Upper lobe of left lung (tissue), 6 donors: ENCODE measurements around the gene GDF15. TPM values are rescaled to one million over a fixed set of nuclear protein-coding genes. Genes with fewer than 3 reads are reported as not detected.
"Not testable (repeated sequence)": the region's sequence is repeated elsewhere in the genome, so short reads cannot be mapped to it uniquely, and the experiment has no call there.

Experiments used
- ATAC-seq, 2 donors: fragments of 200-7000 bp; cut with Tn5 transposase; one replicate each; pipeline ENCODE4 v1.9.1; 2022; ENCODE audit warnings: mild to moderate bottlenecking in 2 of 2, moderate library complexity in 2 of 2; ENCODE audit not compliant: low FRiP score in 2 of 2
- DNase-seq, 2 donors: peaks; one replicate each; pipeline ENCODE4 v3.0.0-alpha.2; 2019 to 2020
- H3K27ac ChIP-seq, 4 donors: fragments of 200-600 bp; sonication (generic); one replicate each; pipeline ENCODE4 v1.5.1; 2016 to 2019
- H3K27me3 ChIP-seq, 4 donors: fragments of 200-600 bp; sonication (generic); one replicate each; pipeline ENCODE4 v1.5.1; 2017 to 2019
- H3K36me3 ChIP-seq, 4 donors: fragments of 200-600 bp; sonication (generic); one replicate each; pipeline ENCODE4 v1.5.1; 2016 to 2019
- H3K4me1 ChIP-seq, 4 donors: fragments of 200-600 bp; sonication (generic); one replicate each; pipeline ENCODE4 v1.5.1; 2018 to 2019
- H3K4me3 ChIP-seq, 4 donors: fragments of 200-600 bp; sonication (generic); one replicate each; pipeline ENCODE4 v1.5.1; 2017 to 2019; ENCODE audit warnings: mild to moderate bottlenecking in 2 of 4, moderate library complexity in 1 of 4
- H3K9me3 ChIP-seq, 4 donors: fragments of 200-600 bp; sonication (generic); one replicate each; pipeline ENCODE4 v1.5.1; 2018 to 2019
- EP300 ChIP-seq, 4 donors: sonication (generic); formaldehyde crosslinking; IDR thresholded peaks; one replicate each; pipeline ENCODE4 v1.5.1; 2017; ENCODE audit warnings: antibody characterized with exemption in 4 of 4, control low read depth in 2 of 4
- POLR2A ChIP-seq, 4 donors: fragments of 450-650 bp; IDR thresholded peaks; one replicate each; pipeline ENCODE4 v1.5.1; 2016 to 2017; ENCODE audit warnings: antibody characterized with exemption in 4 of 4, mild to moderate bottlenecking in 2 of 4
- POLR2AphosphoS5 ChIP-seq, 2 donors: sonication (generic); formaldehyde crosslinking; IDR thresholded peaks; one replicate each; pipeline ENCODE4 v1.5.1; 2017; ENCODE audit warnings: antibody characterized with exemption in 2 of 2
- WGBS, 2 donors: methylation state at CpG; one replicate each; pipeline ENCODE4 v1.1.5; 2017 to 2018; 5-methylcytosine and 5-hydroxymethylcytosine counted together
- total RNA-seq, 6 donors: library from RNA; depleted of rRNA in 4 of 6; stranded (reverse); fragments of >200 nt in 4 of 6; gene quantifications; one replicate each; pipeline versions ENCODE4 v1.1.0 to v1.2.1, GENCODE V29; 2016 to 2021
- TF ChIP-seq, protein P1 (sequence below), 6 experiments: fragments of 450-650 bp in 4 of 6; fragments of 200-600 bp in 2 of 6; sonication (generic) in 2 of 6; IDR thresholded peaks; one replicate each; pipeline ENCODE4 v1.5.1; 2016 to 2019; ENCODE audit warnings: antibody characterized with exemption in 6 of 6
- donor health status: DM: no; HTN: no; CAD: no; lungs with moderate emphysema.
- donor health status: DM: no; HTN: yes; CAD: no; lungs with severe emphysema.

GDF15 gene
- total RNA-seq, 6 donors from 2014 or later: 42.5 to 126 (median 68.7) TPM

DNA sequence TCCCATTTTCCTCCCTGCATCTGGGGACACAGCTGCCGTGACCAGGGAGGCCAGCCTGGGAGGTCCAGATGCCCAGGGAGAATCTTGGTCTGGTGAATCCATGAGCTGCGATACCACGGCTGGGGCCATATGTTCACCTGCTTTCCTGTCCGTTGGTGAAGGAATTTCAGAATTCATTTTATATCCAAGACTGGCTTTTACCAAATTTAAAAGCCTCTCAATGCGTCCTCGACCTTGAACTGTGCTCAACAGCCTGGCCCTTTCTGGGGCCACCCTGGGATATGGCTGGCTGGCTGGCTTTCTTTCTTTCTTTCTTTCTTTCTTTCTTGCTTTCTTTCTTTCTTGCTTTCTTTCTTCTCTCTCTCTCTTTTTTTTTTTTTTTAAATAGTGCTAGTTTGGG lies 22.2 kb upstream of the GDF15 start:
- Histone ChIP-seq H3K9me3 (no peaks in the 10 kb centered on the region), H3K4me3 (no peak overlapping the region), H3K27ac (peak overlapping the region in 3 of 4 donors; percentile 81 to 85 (median 84)), H3K4me1 (peaks cover 20 to 29% (median 23%) of the 10 kb centered on the region in 4 donors), H3K27me3 (no peaks in the 10 kb centered on the region), H3K36me3 (peaks cover 0 to 32% (median 7%) of the 10 kb centered on the region in 4 donors)
- ATAC-seq (no peak), DNase-seq (no peak)
- WGBS, 2 donors: 75 to 79% methylated on average over 6 of the region's 6 CpGs
- TF ChIP-seq POLR2A (IDR thresholded peaks at IDR 0.05) (no peak), EP300 (IDR thresholded peaks at IDR 0.05) (no peak), POLR2AphosphoS5 (IDR thresholded peaks at IDR 0.05) (no peak)
- TF ChIP-seq, protein P1, sequence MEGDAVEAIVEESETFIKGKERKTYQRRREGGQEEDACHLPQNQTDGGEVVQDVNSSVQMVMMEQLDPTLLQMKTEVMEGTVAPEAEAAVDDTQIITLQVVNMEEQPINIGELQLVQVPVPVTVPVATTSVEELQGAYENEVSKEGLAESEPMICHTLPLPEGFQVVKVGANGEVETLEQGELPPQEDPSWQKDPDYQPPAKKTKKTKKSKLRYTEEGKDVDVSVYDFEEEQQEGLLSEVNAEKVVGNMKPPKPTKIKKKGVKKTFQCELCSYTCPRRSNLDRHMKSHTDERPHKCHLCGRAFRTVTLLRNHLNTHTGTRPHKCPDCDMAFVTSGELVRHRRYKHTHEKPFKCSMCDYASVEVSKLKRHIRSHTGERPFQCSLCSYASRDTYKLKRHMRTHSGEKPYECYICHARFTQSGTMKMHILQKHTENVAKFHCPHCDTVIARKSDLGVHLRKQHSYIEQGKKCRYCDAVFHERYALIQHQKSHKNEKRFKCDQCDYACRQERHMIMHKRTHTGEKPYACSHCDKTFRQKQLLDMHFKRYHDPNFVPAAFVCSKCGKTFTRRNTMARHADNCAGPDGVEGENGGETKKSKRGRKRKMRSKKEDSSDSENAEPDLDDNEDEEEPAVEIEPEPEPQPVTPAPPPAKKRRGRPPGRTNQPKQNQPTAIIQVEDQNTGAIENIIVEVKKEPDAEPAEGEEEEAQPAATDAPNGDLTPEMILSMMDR (IDR thresholded peaks at IDR 0.05): no peak

DNA sequence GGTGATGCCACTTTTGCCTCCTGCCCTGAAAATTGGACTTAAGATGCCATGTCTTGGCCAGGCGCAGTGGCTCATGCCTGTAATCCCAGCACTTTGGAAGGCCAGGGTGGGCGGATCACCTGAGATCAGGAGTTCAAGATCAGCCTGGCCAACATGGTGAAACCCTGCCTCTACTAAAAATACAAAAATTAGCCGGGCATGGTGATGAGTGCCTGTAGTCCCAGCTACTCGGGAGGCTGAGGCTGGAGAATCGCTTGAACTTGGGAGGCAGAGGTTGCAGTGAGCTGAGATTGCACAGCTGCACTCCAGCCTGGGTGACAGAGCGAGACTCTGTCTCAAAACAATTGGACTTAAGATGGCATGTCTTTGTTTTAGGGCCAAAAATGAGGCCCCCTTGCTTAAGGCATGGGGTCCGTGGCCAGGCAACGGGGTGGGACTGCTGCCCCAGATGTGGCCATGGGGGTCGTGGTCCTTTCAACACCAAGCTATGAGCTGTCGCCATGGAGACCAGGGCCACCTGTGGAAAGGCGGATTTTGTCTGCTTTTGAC lies 21.6 kb upstream of the GDF15 start:
- peaks cover 0 to 26% (median 2%) of the 10 kb centered on the region in 4 donors for H3K36me3 ChIP-seq
- H3K27ac ChIP-seq: peak overlapping the region; percentile 81 to 86 (median 84)
- not testable (repeated sequence) for H3K9me3 ChIP-seq, ATAC-seq, H3K27me3 ChIP-seq, DNase-seq
- peaks cover 20 to 34% (median 25%) of the 10 kb centered on the region in 4 donors for H3K4me1 ChIP-seq
- WGBS, 2 donors: 37 to 39% methylated on average over 8 to 10 of the region's 11 CpGs
- peak overlapping the region in 2 of 4 donors; percentile 17 to 26 for H3K4me3 ChIP-seq

DNA sequence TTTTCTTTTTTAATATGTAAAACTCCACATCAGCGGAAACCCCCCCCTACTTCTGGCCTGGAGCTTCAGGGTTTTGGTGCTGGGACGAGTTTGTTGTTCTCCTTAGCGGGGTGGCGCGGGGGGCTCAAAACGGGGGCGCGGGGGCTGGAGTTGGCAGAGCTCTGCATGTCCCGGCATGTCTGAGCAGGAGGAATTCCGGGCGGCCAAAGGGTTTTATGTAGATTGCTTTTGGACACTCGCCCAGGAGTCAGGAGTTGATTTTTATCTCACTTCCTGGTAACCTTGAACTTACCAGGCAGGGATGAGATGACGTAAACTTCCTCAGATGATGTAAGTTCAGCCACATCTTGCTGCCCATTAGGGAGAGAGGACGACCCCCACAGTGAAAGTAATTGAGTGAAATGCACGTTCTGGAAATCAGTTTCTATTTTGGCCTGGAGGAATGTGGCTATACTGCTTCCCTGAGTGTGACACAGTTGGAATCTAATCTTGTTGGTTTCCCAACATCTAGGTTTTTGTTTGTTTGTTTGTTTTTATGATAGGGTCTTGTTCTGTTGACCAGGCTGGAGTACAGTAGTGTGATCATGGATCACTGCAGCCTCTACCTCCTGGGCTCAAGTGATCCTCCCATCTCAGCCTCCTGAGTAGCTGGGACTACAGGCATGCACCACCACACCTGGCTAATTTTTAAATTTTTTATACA lies 21.0 kb upstream of the GDF15 start:
- Histone ChIP-seq H3K36me3 (peaks cover 0 to 20% (median 0%) of the 10 kb centered on the region in 4 donors), H3K27ac (peak overlapping the region; percentile 81 to 86 (median 84)), H3K27me3 (no peaks in the 10 kb centered on the region), H3K4me3 (peak overlapping the region in 2 of 4 donors; percentile 17 to 26), H3K4me1 (peaks cover 20 to 36% (median 25%) of the 10 kb centered on the region in 4 donors), H3K9me3 (no peaks in the 10 kb centered on the region)
- 9 to 12% methylated on average over 14 to 15 of the region's 15 CpGs for WGBS, 2 donors
- DNase-seq (peak in 1 of 2 donors; percentile 93), ATAC-seq (peak; percentile 73 to 80)
- TF ChIP-seq POLR2A (IDR thresholded peaks at IDR 0.05) (peak in 1 of 4 donors; percentile 22), POLR2AphosphoS5 (IDR thresholded peaks at IDR 0.05) (peak; percentile 58 to 97), EP300 (IDR thresholded peaks at IDR 0.05) (peak; percentile 74 to 97 (median 87))
- TF ChIP-seq, protein P1 (IDR thresholded peaks at IDR 0.05): no peak

DNA sequence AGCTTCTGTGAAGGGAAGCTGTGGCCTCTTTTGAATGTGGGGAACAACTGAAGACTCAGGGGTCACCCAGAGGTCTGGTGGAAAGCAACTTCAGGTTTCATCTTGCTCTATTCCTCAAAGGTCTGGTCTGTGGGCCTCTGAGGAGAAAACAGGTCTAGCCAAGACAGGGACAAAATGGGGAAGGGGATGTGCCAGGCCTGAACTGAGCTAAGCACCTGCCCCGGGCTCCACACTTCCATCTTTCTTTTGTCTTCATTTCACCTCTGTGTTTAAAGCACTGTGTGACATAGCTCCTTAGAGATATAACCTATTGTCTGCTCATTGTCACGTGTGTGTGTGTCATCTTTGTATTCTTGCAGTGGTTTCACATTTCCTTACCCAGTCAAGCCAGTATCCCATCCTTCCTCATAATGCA lies 19.9 kb upstream of the GDF15 start:
- Histone ChIP-seq H3K27ac (peak overlapping the region; percentile 81 to 86 (median 84)), H3K27me3 (no peaks in the 10 kb centered on the region), H3K4me3 (no peak overlapping the region), H3K36me3 (peaks cover 0 to 14% (median 0%) of the 10 kb centered on the region in 4 donors), H3K4me1 (peaks cover 20 to 36% (median 25%) of the 10 kb centered on the region in 4 donors), H3K9me3 (no peaks in the 10 kb centered on the region)
- ATAC-seq: peak in 1 of 2 donors; percentile 37
- peak in 1 of 2 donors; percentile 34 for DNase-seq
- no peak for TF ChIP-seq POLR2A (IDR thresholded peaks at IDR 0.05)
- no peak for TF ChIP-seq POLR2AphosphoS5 (IDR thresholded peaks at IDR 0.05)
- TF ChIP-seq, protein P1 (IDR thresholded peaks at IDR 0.05): no peak
- no peak for TF ChIP-seq EP300 (IDR thresholded peaks at IDR 0.05)
- WGBS, 2 donors: 61 to 74% methylated on average over 2 of the region's 2 CpGs

DNA sequence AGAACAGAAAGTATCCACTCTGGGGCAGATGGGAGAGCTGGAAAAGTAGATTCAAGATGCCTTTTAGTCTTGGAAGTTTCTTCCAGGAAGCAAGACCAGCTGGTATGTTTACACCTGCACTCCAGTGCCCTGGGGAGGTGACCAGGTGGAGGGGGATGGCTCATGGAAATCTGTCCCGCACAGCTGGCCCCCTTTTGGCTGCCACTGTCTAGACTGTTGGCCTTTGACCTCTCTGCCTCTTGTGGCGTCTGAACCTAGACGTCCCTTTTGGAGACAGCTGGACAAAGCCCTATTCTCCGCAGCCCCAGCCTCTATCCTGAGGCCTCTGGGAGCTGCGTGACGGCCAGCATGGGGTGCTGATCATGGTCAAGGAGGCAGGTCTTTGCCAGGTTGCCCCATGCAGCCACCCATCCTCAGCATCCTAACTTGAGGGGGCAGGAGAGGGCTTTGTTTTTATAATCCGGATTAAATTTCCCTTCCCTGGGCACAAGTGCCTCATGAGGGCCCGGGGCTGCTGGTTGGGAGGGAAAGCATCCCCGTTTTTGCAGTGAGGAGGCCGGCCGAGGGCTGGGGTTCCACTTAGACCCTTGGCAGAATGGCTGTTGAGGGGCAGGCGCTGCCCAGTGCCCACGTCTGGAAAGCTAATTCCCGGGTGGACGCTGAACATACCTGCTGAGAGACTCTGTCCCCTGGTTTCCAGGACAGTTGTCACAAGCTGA lies 17.3 kb upstream of the GDF15 start:
- 67% methylated on average over 1 to 15 of the region's 15 CpGs for WGBS, 2 donors
- no peaks in the 10 kb centered on the region for H3K9me3 ChIP-seq
- peak in 1 of 2 donors; percentile 67 for DNase-seq
- peak overlapping the region in 3 of 4 donors; percentile 39 to 75 (median 69) for H3K27ac ChIP-seq
- ATAC-seq: peak in 1 of 2 donors; percentile 12
- no peak for TF ChIP-seq POLR2A (IDR thresholded peaks at IDR 0.05)
- TF ChIP-seq EP300 (IDR thresholded peaks at IDR 0.05): peak in 1 of 4 donors; percentile 64
- TF ChIP-seq POLR2AphosphoS5 (IDR thresholded peaks at IDR 0.05): no peak
- TF ChIP-seq, protein P1 (IDR thresholded peaks at IDR 0.05): no peak
- peaks cover 24 to 40% (median 31%) of the 10 kb centered on the region in 4 donors for H3K4me1 ChIP-seq
- peaks cover 0 to 1% (median 0%) of the 10 kb centered on the region in 4 donors for H3K36me3 ChIP-seq
- no peak overlapping the region for H3K4me3 ChIP-seq
- H3K27me3 ChIP-seq: no peaks in the 10 kb centered on the region
